ENCODE measurements around the gene STING1. TPM values are rescaled to one million over a fixed set of nuclear protein-coding genes. Genes with fewer than 3 reads are reported as not detected.

STING1 gene
- total RNA-seq, 2 donors from 2014 or later = 0.20 TPM; not detected in 1

DNA sequence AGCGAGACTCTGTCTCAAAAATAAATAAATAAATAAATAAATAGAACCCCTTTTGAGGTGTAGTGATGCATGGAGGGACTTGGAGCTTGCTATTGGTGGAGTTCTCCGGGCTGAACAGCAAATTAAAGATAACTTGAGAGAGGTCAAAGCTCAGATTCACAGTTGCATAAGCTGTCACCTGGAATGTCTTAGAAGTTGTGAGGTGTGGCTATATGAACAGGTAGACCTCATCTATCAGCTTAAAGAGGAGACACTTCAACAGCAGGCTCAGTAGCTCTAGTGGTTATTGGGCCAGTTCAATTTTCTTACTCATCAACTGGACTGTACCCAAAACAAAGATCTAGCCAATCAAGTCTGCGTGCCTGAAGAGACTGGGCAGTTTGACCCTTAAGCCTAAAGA, 11.7 kb upstream of the STING1 start:
- WGBS, 2 experiments (ENCODE audit: insufficient coverage in 1 of 2, insufficient read length in 1 of 2) = 94 to 100% methylated on average over 2 of the region's 3 CpGs
- no peak overlapping the region for H3K27ac Mint-ChIP-seq
- H3K27me3 Mint-ChIP-seq (ENCODE audit: insufficient read depth) = no peaks in the 10 kb centered on the region
- no peak overlapping the region for H3K9ac ChIP-seq (ENCODE audit: extremely low read depth, low read length, poor library complexity, severe bottlenecking)
- TF ChIP-seq, protein P1, sequence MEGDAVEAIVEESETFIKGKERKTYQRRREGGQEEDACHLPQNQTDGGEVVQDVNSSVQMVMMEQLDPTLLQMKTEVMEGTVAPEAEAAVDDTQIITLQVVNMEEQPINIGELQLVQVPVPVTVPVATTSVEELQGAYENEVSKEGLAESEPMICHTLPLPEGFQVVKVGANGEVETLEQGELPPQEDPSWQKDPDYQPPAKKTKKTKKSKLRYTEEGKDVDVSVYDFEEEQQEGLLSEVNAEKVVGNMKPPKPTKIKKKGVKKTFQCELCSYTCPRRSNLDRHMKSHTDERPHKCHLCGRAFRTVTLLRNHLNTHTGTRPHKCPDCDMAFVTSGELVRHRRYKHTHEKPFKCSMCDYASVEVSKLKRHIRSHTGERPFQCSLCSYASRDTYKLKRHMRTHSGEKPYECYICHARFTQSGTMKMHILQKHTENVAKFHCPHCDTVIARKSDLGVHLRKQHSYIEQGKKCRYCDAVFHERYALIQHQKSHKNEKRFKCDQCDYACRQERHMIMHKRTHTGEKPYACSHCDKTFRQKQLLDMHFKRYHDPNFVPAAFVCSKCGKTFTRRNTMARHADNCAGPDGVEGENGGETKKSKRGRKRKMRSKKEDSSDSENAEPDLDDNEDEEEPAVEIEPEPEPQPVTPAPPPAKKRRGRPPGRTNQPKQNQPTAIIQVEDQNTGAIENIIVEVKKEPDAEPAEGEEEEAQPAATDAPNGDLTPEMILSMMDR (conservative IDR thresholded peaks at IDR 0.05) = no peak
- no peak for DNase-seq
- no peak overlapping the region for H3K4me3 ChIP-seq (ENCODE audit: low read length)
- H3K9me3 Mint-ChIP-seq = no peaks in the 10 kb centered on the region
- no peaks in the 10 kb centered on the region for H3K36me3 Mint-ChIP-seq (ENCODE audit: low read depth)
- H3K9me3 ChIP-seq (ENCODE audit: control insufficient read depth, low read length) = no peaks in the 10 kb centered on the region
- H3K27me3 ChIP-seq (ENCODE audit: control insufficient read depth, insufficient read depth, low read length, poor library complexity, severe bottlenecking) = no peaks in the 10 kb centered on the region
- H3K36me3 ChIP-seq (ENCODE audit: control insufficient read depth, insufficient read depth, low read length) = no peaks in the 10 kb centered on the region
- H3K4me3 Mint-ChIP-seq = no peak overlapping the region
- no peak overlapping the region for H3K27ac ChIP-seq (ENCODE audit: low read depth, low read length)
- peaks cover 15% of the 10 kb centered on the region for H3K4me1 Mint-ChIP-seq
- peaks cover 11% of the 10 kb centered on the region for H3K4me1 ChIP-seq (ENCODE audit: control insufficient read depth, insufficient read depth, low read length)

DNA sequence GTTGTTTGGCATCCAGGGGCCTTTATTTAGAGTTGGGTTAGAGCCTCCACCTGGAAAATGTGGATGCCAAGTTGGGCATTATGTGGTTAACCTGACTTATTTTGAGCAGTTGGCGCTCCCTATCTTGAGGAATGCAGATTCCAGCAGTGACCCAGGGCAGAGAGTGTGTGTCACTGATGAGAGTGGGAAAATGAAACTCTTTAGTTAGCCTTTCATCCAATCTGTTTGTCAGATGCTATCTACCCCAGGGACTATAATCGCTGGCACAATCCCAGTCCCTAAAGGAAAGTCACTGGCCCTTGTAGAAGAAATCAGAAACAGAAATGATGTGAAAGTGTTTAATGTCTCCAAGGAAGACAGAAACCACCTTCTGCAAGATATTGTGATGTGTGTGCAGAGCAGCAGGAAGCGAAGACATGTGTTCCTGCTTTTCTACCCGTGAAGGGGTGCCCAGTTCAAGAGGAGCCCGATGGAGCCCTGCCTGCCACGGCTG, 10.2 kb upstream of the STING1 start:
- Mint-ChIP-seq H3K36me3 (ENCODE audit: low read depth) (no peaks in the 10 kb centered on the region), H3K4me3 (no peak overlapping the region), H3K4me1 (peaks cover 15% of the 10 kb centered on the region), H3K9me3 (no peaks in the 10 kb centered on the region), H3K27ac (no peak overlapping the region), H3K27me3 (ENCODE audit: insufficient read depth) (no peaks in the 10 kb centered on the region)
- DNase-seq = no peak
- 92 to 95% methylated on average over 5 to 6 of the region's 6 CpGs for WGBS, 2 experiments (ENCODE audit: insufficient coverage in 1 of 2, insufficient read length in 1 of 2)
- H3K9me3 ChIP-seq (ENCODE audit: control insufficient read depth, low read length) = no peaks in the 10 kb centered on the region
- no peak overlapping the region for H3K27ac ChIP-seq (ENCODE audit: low read depth, low read length)
- TF ChIP-seq, protein P1 (conservative IDR thresholded peaks at IDR 0.05) = no peak
- H3K9ac ChIP-seq (ENCODE audit: extremely low read depth, low read length, poor library complexity, severe bottlenecking) = no peak overlapping the region
- no peaks in the 10 kb centered on the region for H3K36me3 ChIP-seq (ENCODE audit: control insufficient read depth, insufficient read depth, low read length)
- no peaks in the 10 kb centered on the region for H3K27me3 ChIP-seq (ENCODE audit: control insufficient read depth, insufficient read depth, low read length, poor library complexity, severe bottlenecking)
- no peak overlapping the region for H3K4me3 ChIP-seq (ENCODE audit: low read length)
- peaks cover 11% of the 10 kb centered on the region for H3K4me1 ChIP-seq (ENCODE audit: control insufficient read depth, insufficient read depth, low read length)

DNA sequence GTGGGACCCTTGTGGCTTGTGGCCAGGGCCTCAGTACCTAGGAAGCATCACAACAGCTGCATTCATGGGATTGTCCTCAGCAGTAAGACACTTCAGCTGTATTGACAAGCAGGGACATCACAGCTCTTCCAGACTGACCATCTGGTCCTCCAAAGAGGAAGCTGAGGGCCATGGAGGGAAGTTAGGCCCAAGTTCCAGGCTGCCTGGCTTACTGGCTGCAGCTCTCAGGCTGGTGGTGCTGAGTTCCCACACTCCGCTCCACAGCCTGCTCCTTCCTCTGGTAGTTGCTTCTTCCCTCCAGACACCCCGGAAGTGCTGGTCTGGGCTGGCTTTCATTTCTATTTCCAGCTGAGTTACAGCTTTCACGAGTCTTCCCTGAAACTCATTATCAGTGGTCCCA, 5.7 kb upstream of the STING1 start:
- no peak for DNase-seq
- H3K4me3 Mint-ChIP-seq = no peak overlapping the region
- no peaks in the 10 kb centered on the region for H3K27me3 ChIP-seq (ENCODE audit: control insufficient read depth, insufficient read depth, low read length, poor library complexity, severe bottlenecking)
- H3K9me3 Mint-ChIP-seq = no peaks in the 10 kb centered on the region
- H3K36me3 Mint-ChIP-seq (ENCODE audit: low read depth) = no peaks in the 10 kb centered on the region
- 89 to 97% methylated on average over 3 of the region's 3 CpGs for WGBS, 2 experiments (ENCODE audit: insufficient coverage in 1 of 2, insufficient read length in 1 of 2)
- no peak overlapping the region for H3K27ac ChIP-seq (ENCODE audit: low read depth, low read length)
- no peaks in the 10 kb centered on the region for H3K36me3 ChIP-seq (ENCODE audit: control insufficient read depth, insufficient read depth, low read length)
- H3K9me3 ChIP-seq (ENCODE audit: control insufficient read depth, low read length) = no peaks in the 10 kb centered on the region
- TF ChIP-seq, protein P1 (conservative IDR thresholded peaks at IDR 0.05) = no peak
- H3K4me1 Mint-ChIP-seq = peaks cover 9% of the 10 kb centered on the region
- no peak overlapping the region for H3K27ac Mint-ChIP-seq
- no peaks in the 10 kb centered on the region for H3K4me1 ChIP-seq (ENCODE audit: control insufficient read depth, insufficient read depth, low read length)
- peaks cover 3% of the 10 kb centered on the region for H3K27me3 Mint-ChIP-seq (ENCODE audit: insufficient read depth)
- no peak overlapping the region for H3K4me3 ChIP-seq (ENCODE audit: low read length)
- no peak overlapping the region for H3K9ac ChIP-seq (ENCODE audit: extremely low read depth, low read length, poor library complexity, severe bottlenecking)

All from endodermal cell (in vitro differentiated cells).